PC-3 (cell line): ENCODE results near the gene PCDHB11.

ENCODE experiments used
- CTCF ChIP-seq: fragments of 300-600 bp; sonication (generic); conservative IDR thresholded peaks from 2 replicates; pipeline ENCODE4 v1.5.1; 2017; ENCODE audit warnings: antibody characterized with exemption, low read depth, mild to moderate bottlenecking, low read length
- EZH2phosphoT487 ChIP-seq: fragments of 300-600 bp; sonication (generic); IDR thresholded peaks from 2 replicates; pipeline ENCODE4 v1.6.1; 2018; ENCODE audit warnings: mild to moderate bottlenecking, antibody characterized with exemption, low read length, borderline replicate concordance

DNA sequence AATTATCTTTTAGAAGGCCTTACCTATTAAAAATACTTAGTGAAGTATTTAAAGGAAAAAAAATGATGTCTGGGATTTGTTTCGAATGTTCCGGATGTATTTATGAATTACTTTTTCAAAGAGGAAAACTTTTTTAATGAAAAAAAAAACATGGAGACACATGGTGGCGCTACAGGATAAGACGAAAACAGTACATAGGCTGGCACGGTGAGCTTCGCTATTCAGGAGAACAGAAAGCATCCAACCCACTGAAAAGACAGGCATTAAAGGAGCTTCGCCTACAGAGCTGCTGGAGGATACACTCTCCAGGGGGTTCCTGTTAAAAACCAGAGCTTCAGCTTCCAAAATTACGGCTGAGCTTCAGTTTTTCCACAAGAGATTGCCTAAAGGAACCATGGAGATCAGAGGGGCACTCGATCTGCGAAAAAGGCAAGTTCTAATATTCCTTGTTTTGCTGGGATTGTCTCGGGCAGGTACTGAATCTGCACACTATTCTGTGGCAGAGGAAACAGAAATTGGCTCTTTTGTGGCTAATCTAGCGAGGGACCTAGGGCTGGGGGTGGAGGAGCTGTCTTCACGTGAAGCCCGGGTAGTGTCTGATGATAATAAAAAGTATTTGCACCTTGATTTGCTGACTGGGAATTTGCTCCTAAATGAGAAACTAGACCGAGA, 23.8 kb downstream of the PCDHB11 start, which contains the start of gene PCDHB14:
- peak; percentile 47 for TF ChIP-seq CTCF
- no peak for TF ChIP-seq EZH2phosphoT487
